Nephron progenitor cell (in vitro differentiated cells): ENCODE data around the gene RASGRP3.

Experiments
- DNase-seq: peaks from one replicate; pipeline ENCODE4 v3.0.0; 2021
- H3K27ac Mint-ChIP-seq: 2 replicates; pipeline ENCODE4 v1.8.0; 2021; ENCODE audit warnings: mild to moderate bottlenecking, moderate library complexity, mixed read lengths
- H3K27me3 Mint-ChIP-seq: 2 replicates; pipeline ENCODE4 v1.8.0; 2021; ENCODE audit warnings: mild to moderate bottlenecking, low read depth, mixed read lengths; ENCODE audit not compliant: poor library complexity
- H3K36me3 Mint-ChIP-seq: 2 replicates; pipeline ENCODE4 v1.8.0; 2021; ENCODE audit warnings: low read depth, mixed read lengths
- H3K4me1 Mint-ChIP-seq: 2 replicates; pipeline ENCODE4 v1.8.0; 2021; ENCODE audit warnings: mixed read lengths
- H3K4me3 Mint-ChIP-seq: 2 replicates; pipeline ENCODE4 v1.8.0; 2021; ENCODE audit warnings: mild to moderate bottlenecking, moderate library complexity, mixed read lengths
- H3K9me3 Mint-ChIP-seq: 2 replicates; pipeline ENCODE4 v1.8.0; 2021; ENCODE audit warnings: mild to moderate bottlenecking, moderate library complexity, mixed read lengths
- TF ChIP-seq, protein P1 (sequence below): fragments of 200-600 bp; sonication (generic); IDR thresholded peaks from 2 replicates; pipeline ENCODE4 v1.5.0; 2021; ENCODE audit warnings: antibody characterized with exemption

The RASGRP3 gene

DNA sequence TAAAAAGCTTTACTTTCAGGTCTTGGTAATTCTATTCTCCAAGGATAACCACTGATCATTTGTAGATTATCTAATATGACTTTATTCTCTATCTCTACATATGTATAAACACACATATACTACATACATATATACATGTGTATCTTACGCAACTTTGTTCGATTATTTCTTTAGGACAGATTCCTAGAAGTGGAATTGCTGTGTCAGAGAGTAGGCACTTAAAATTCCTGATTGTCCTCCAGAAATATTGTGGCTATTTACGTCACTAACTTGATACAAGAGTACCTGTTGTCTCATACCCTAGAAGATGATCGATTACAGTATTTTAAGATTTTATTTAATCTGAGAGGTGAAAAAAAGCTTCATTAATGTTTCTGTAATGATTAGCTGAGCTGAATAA is 64.8 kb downstream of the RASGRP3 start:
- Mint-ChIP-seq H3K4me3 (no peak overlapping the region), H3K9me3 (peaks cover 12% of the 10 kb centered on the region), H3K27me3 (no peaks in the 10 kb centered on the region), H3K36me3 (peaks cover 7% of the 10 kb centered on the region), H3K27ac (no peak overlapping the region), H3K4me1 (peaks cover 12% of the 10 kb centered on the region)
- TF ChIP-seq, protein P1, sequence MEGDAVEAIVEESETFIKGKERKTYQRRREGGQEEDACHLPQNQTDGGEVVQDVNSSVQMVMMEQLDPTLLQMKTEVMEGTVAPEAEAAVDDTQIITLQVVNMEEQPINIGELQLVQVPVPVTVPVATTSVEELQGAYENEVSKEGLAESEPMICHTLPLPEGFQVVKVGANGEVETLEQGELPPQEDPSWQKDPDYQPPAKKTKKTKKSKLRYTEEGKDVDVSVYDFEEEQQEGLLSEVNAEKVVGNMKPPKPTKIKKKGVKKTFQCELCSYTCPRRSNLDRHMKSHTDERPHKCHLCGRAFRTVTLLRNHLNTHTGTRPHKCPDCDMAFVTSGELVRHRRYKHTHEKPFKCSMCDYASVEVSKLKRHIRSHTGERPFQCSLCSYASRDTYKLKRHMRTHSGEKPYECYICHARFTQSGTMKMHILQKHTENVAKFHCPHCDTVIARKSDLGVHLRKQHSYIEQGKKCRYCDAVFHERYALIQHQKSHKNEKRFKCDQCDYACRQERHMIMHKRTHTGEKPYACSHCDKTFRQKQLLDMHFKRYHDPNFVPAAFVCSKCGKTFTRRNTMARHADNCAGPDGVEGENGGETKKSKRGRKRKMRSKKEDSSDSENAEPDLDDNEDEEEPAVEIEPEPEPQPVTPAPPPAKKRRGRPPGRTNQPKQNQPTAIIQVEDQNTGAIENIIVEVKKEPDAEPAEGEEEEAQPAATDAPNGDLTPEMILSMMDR: no peak
- no peak for DNase-seq

DNA sequence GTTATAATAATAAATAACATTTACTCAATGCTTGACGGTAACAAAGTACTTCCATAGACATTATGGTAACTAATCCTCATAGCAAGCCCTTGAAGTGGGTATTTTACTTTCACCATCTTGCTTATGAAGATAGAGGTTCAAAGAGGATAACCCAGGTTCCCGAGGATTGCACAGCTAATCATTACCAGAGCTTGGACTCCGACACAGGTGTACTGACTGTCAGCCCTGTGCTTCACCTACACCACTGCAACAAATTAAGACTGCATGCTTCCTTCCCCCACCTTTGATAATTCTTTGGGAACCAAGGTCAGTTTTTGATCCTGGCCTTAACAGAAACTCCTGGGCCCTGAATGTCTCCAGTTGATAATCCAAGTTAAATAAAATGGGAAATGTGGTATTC is 73.8 kb downstream of the RASGRP3 start:
- peaks cover 3% of the 10 kb centered on the region for H3K27me3 Mint-ChIP-seq
- no peak overlapping the region for H3K4me3 Mint-ChIP-seq
- H3K27ac Mint-ChIP-seq: no peak overlapping the region
- H3K4me1 Mint-ChIP-seq: peaks cover 5% of the 10 kb centered on the region
- H3K36me3 Mint-ChIP-seq: peaks cover 4% of the 10 kb centered on the region
- no peaks in the 10 kb centered on the region for H3K9me3 Mint-ChIP-seq
- TF ChIP-seq, protein P1: no peak
- no peak for DNase-seq

DNA sequence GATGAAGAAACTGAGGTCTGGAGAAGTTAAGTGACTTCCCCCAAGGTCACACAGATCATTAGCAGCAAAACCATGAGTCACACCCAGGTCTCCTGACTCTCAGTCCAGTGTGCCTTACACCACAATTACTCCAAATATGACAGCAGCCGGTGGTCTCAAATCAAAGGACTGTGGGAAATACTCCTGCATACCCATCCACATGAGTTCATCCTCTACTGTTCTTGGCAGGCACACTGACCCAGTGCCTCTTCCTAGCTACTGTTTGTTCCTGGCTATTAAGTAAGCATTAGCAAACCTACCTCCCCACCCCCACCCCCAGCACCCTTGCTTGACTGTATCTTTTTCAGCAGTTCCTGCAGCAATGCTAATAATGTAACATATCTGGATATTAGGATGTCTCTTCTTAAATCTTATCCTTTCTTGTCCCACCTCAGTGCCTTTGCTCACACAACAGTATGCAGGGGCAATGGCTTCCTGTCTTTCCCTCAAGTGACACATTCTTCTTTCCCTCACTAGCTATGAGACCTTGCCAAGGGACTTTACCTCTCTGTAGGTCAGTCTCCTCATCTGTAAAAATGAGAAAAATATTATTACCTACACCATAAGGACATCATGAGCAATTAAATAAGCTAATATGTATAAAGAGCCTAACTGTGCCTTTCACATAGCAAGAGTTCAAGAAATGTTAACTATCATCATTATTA is 76.5 kb downstream of the RASGRP3 start:
- H3K4me3 Mint-ChIP-seq: no peak overlapping the region
- H3K27me3 Mint-ChIP-seq: peaks cover 3% of the 10 kb centered on the region
- no peak for DNase-seq
- no peak overlapping the region for H3K27ac Mint-ChIP-seq
- peaks cover 11% of the 10 kb centered on the region for H3K36me3 Mint-ChIP-seq
- H3K4me1 Mint-ChIP-seq: peaks cover 15% of the 10 kb centered on the region
- peaks cover 5% of the 10 kb centered on the region for H3K9me3 Mint-ChIP-seq
- TF ChIP-seq, protein P1: no peak

DNA sequence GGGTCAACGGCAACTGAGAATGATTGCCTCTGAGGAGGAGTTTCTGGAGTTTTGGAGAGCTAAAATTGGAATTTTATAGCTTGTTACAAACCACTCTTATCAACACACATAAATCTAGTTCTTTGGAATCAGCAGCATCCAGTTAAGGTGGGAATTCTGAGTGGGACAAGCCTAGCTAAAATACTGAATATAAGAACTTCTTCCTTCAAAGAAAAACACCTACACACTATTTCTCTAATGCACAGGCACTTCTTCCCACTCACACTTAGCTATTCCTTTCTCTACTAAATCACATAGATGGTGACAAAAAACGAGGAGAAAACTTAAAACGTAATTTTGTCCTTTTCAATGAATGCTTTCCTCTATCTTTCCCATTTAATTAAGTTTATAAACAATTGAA is 79.2 kb downstream of the RASGRP3 start:
- peaks cover 23% of the 10 kb centered on the region for H3K4me1 Mint-ChIP-seq
- DNase-seq: no peak
- H3K9me3 Mint-ChIP-seq: peaks cover 5% of the 10 kb centered on the region
- TF ChIP-seq, protein P1: no peak
- peaks cover 7% of the 10 kb centered on the region for H3K36me3 Mint-ChIP-seq
- H3K4me3 Mint-ChIP-seq: no peak overlapping the region
- H3K27ac Mint-ChIP-seq: peak overlapping the region; percentile 82
- H3K27me3 Mint-ChIP-seq: no peaks in the 10 kb centered on the region

DNA sequence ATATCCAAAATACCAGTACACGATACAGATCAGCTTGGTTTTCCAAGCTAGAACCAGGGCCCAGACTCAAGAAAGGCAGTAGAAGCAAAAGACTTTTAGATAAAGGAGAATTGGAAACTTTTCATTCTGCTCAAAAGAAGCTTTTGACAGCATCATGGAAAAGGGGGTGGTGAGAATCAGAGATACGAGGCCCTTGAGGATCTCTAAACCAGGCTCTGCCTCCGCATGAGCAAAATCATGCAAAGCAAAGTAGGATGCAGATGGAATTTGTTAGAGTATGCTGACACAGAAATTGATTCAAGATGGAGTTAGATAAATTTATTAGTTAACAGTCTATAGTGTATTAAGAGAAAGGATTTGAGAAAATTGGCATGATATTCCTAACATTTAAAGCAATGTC is 82.9 kb downstream of the RASGRP3 start:
- no peak for DNase-seq
- H3K27me3 Mint-ChIP-seq: no peaks in the 10 kb centered on the region
- peaks cover 5% of the 10 kb centered on the region for H3K9me3 Mint-ChIP-seq
- H3K36me3 Mint-ChIP-seq: peaks cover 7% of the 10 kb centered on the region
- peaks cover 23% of the 10 kb centered on the region for H3K4me1 Mint-ChIP-seq
- TF ChIP-seq, protein P1: no peak
- H3K27ac Mint-ChIP-seq: no peak overlapping the region
- H3K4me3 Mint-ChIP-seq: no peak overlapping the region

DNA sequence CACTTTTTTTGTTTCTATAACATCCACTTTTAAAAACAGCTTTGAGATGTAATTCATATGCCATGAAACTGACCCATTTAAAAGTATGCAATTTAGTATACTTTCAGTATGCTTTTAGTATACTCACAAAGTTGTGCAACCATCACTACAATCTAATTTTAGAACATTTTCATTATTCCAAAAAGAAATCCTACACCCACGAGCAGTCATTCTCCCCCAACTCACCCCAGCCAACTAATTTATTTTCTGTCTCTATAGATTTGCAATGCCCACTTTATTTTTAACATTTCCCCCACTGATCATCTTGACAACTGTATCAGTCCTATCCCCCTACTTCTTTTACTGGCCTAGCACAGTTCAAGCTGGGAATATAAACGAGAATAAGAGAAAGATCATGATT is 83.6 kb downstream of the RASGRP3 start:
- Mint-ChIP-seq H3K27ac (no peak overlapping the region), H3K36me3 (peaks cover 7% of the 10 kb centered on the region), H3K4me3 (no peak overlapping the region), H3K4me1 (peaks cover 19% of the 10 kb centered on the region), H3K27me3 (no peaks in the 10 kb centered on the region), H3K9me3 (peaks cover 5% of the 10 kb centered on the region)
- TF ChIP-seq, protein P1: no peak
- DNase-seq: no peak
